Endothelial cell (in vitro differentiated cells): ENCODE measurements around the gene CELF1. TPM values are rescaled to one million over a fixed set of nuclear protein-coding genes. Genes with fewer than 3 reads are reported as not detected.

Experiments
- DNase-seq: peaks from one replicate; pipeline ENCODE4 v3.0.0; 2021; ENCODE audit warnings: low spot score
- H3K27ac Mint-ChIP-seq: one replicate; pipeline ENCODE4 v1.8.0; 2021; ENCODE audit warnings: mixed read lengths, inconsistent platforms; ENCODE audit not compliant: unreplicated experiment
- H3K27me3 Mint-ChIP-seq: one replicate; pipeline ENCODE4 v1.8.0; 2021; ENCODE audit warnings: mild to moderate bottlenecking, moderate library complexity, mixed read lengths, inconsistent platforms; ENCODE audit not compliant: unreplicated experiment
- H3K36me3 Mint-ChIP-seq: one replicate; pipeline ENCODE4 v1.8.0; 2021; ENCODE audit warnings: mild to moderate bottlenecking, low read depth, mixed read lengths, inconsistent platforms; ENCODE audit not compliant: unreplicated experiment
- H3K4me1 Mint-ChIP-seq: one replicate; pipeline ENCODE4 v1.8.0; 2021; ENCODE audit warnings: mild to moderate bottlenecking, mixed read lengths, inconsistent platforms; ENCODE audit not compliant: unreplicated experiment
- H3K4me3 Mint-ChIP-seq: one replicate; pipeline ENCODE4 v1.8.0; 2021; ENCODE audit warnings: mild to moderate bottlenecking, mixed read lengths, inconsistent platforms; ENCODE audit not compliant: unreplicated experiment
- H3K9me3 Mint-ChIP-seq: one replicate; pipeline ENCODE4 v1.8.0; 2021; ENCODE audit warnings: mixed read lengths, inconsistent platforms; ENCODE audit not compliant: unreplicated experiment
- total RNA-seq: library from RNA; stranded (reverse); fragmentation: NEBNext Ultra II Directional; extraction: Animal tissue kit (Norgen Biotek cat#: 25700); gene quantifications from one replicate; pipeline ENCODE4 v1.2.1, GENCODE V29; 2021; ENCODE audit not compliant: unreplicated experiment
- TF ChIP-seq, protein P1 (sequence below): fragments of 200-600 bp; sonication (generic); IDR thresholded peaks from one replicate; pipeline ENCODE4 v1.5.0; 2021; ENCODE audit warnings: antibody characterized with exemption; ENCODE audit not compliant: unreplicated experiment

The CELF1 gene
- total RNA-seq, 1 donor from 2014 or later: 162 TPM

DNA sequence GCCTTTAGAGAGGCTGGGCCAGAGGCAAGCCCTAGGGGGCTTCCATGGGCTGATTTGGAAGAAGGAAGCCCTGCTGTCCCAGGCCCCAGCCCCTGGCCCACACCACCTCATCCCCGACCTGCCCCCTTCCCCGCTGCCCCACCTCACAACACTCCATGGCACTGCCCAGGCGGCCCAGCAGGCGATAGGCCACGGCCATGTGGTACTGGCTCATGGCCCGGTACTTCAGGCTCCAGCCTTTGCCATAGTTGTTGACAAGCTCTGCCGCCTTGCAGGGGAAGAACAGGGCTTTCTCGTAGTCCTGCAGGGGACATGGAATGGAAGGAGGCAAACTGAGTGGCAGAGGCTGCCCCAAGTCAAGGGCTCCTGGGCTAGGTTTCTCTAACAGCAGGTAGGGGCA lies 110.4 kb downstream of the CELF1 start:
- Mint-ChIP-seq H3K4me1 (peaks cover 6% of the 10 kb centered on the region), H3K27ac (no peak overlapping the region), H3K27me3 (peaks cover 3% of the 10 kb centered on the region), H3K36me3 (peaks cover 7% of the 10 kb centered on the region), H3K4me3 (no peak overlapping the region), H3K9me3 (no peaks in the 10 kb centered on the region)
- TF ChIP-seq, protein P1, sequence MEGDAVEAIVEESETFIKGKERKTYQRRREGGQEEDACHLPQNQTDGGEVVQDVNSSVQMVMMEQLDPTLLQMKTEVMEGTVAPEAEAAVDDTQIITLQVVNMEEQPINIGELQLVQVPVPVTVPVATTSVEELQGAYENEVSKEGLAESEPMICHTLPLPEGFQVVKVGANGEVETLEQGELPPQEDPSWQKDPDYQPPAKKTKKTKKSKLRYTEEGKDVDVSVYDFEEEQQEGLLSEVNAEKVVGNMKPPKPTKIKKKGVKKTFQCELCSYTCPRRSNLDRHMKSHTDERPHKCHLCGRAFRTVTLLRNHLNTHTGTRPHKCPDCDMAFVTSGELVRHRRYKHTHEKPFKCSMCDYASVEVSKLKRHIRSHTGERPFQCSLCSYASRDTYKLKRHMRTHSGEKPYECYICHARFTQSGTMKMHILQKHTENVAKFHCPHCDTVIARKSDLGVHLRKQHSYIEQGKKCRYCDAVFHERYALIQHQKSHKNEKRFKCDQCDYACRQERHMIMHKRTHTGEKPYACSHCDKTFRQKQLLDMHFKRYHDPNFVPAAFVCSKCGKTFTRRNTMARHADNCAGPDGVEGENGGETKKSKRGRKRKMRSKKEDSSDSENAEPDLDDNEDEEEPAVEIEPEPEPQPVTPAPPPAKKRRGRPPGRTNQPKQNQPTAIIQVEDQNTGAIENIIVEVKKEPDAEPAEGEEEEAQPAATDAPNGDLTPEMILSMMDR: no peak
- no peak for DNase-seq

DNA sequence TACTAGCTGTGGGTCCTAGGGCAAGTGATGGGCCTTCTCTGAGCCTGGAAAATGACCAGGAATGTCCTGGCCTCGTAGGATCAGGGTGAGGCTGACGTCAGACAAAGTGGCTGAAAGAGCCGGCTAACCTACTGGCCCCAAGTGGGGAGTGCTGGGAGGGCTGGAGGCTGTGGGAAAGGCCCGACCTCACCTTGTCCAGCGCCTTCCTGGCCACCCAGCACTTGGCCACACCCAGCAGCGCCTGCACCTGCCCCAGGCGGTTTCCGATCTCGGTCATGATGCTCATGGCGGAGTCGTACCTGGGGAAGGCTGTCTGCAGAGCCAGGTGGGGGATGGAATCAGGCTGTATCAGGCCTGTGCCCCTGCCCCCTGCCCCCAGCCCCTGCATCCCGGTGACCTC lies 111.5 kb downstream of the CELF1 start:
- no peak overlapping the region for H3K27ac Mint-ChIP-seq
- H3K9me3 Mint-ChIP-seq: no peaks in the 10 kb centered on the region
- peaks cover 6% of the 10 kb centered on the region for H3K27me3 Mint-ChIP-seq
- H3K36me3 Mint-ChIP-seq: no peaks in the 10 kb centered on the region
- DNase-seq: no peak
- H3K4me1 Mint-ChIP-seq: no peaks in the 10 kb centered on the region
- TF ChIP-seq, protein P1: no peak
- H3K4me3 Mint-ChIP-seq: no peak overlapping the region

DNA sequence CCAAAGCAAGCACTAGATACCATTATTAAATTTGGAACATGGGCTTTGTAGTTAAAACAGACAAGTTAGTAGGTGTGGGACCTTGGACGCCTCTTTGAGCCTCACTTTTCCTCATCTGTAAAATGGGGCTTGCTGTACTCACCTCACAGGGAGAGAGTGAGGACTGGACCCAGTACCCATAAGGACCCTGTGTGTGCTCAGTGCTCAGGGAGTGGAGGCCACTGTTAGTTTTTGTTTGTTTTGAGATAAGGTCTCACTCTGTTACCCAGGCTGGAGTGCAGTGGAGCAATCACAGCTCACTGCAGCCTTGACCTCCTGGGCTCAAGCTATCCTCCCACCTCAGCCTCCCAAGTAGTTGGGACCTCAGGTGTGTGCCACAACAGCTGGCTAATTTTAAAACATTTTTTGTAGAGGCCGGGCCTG lies 112.9 kb downstream of the CELF1 start:
- Mint-ChIP-seq H3K9me3 (no peaks in the 10 kb centered on the region), H3K4me1 (no peaks in the 10 kb centered on the region), H3K27me3 (peaks cover 8% of the 10 kb centered on the region), H3K36me3 (no peaks in the 10 kb centered on the region), H3K27ac (no peak overlapping the region), H3K4me3 (no peak overlapping the region)
- DNase-seq: no peak
- TF ChIP-seq, protein P1: no peak

- TF ChIP-seq, protein P1: no peak
- H3K27ac Mint-ChIP-seq: no peak overlapping the region
- H3K9me3 Mint-ChIP-seq: no peaks in the 10 kb centered on the region
- H3K4me3 Mint-ChIP-seq: no peak overlapping the region
- H3K27me3 Mint-ChIP-seq: peaks cover 7% of the 10 kb centered on the region
- DNase-seq: no peak
- no peaks in the 10 kb centered on the region for H3K4me1 Mint-ChIP-seq
- no peaks in the 10 kb centered on the region for H3K36me3 Mint-ChIP-seq
These were observed 114.2 kb downstream of the CELF1 start for GRCh38 chr11:47438721-47439120.

- H3K36me3 Mint-ChIP-seq: no peaks in the 10 kb centered on the region
- H3K4me3 Mint-ChIP-seq: no peak overlapping the region
- no peak overlapping the region for H3K27ac Mint-ChIP-seq
- TF ChIP-seq, protein P1: no peak
- no peak for DNase-seq
- no peaks in the 10 kb centered on the region for H3K9me3 Mint-ChIP-seq
- peaks cover 7% of the 10 kb centered on the region for H3K27me3 Mint-ChIP-seq
- H3K4me1 Mint-ChIP-seq: no peaks in the 10 kb centered on the region
These were observed 115.0 kb downstream of the CELF1 start for GRCh38 chr11:47437746-47438418.
